ENCODE data around the gene CCDC3.

The CCDC3 gene

DNA sequence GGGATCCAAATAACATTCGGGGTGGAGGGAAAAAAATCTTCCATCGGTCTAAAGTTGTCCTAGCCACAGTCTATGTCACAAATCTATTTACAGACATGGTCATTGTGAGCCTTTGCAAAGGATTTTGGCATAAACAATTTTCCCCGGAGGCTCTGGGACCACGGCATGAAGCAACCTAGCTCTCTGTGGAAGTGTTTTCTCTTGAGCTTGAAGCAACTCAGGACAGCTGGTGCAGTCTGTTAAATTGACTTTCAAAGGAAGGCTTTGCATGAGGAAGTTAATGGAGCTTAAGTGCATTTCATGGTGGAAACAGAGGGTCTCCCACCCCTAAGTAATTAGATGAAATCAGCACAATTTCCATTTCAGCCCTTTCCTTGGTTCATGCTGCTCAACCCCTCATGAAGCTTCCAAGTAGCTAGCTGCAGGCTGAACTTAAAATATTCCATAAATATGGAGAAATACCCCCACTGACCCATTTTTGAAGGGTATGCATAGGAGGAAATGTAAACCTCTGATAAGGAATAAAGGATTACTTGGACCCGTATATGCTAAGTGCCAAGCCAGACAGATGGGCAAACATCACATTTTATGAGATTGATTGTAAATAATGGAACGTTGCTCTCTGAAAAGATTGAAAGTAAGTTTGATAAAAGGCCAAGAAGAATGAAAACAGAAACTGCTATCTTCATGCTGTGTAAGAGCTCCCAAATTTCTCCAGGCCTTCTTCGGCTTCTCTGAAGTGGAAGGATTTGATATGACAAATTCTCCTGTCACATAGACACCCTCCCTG is 39.9 kb downstream of the CCDC3 start:
- DNase-seq (ENCODE audit: low spot score), result peak; percentile 52

DNA sequence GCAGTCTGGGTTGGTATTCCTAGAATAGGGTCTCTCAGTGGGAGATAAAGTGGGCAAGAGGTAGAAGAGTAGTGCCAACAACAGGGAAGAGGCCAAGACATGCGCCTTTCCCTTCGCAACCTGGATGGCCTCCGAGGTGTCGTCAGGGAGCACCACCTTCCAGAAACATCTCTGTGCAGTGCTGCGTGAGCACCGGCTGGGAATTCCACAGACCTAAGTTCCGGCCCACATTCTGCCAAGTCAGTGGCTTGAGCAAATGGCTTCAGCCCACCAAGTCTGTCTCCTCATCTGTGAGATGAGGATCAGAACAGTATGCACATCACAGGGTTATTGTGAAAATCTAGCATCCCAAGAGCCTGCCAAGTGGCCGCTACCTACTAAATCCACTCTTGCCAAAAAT is 40.6 kb downstream of the CCDC3 start:
- DNase-seq (ENCODE audit: low spot score), result peak; percentile 44

DNA sequence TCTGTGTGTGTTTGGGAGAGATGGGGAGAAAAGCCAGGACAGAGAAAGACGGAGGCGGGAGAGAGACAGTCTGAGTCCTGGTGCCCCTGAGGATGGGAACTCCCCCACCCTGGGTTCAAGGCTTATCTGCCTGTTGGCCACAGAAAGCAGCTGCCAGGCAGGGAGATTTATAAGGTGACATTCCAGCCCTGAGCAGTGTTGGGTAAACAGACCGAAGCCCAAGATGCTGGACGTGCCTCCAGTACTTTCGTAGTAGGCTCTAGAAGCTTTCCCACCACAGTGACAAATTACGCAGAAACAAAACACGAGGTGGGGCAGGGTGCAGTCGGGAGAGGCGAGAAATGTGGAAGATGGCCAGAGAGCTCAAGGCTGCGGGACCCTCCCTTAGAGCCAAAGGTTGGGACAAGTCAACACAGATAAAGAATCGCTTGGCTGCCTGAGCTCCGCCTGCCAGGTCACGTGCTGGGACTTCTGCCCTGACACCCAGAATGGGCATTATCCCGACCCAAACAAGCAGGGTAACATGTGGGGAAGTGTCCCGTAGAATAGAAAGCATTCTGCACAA is 41.1 kb downstream of the CCDC3 start:
- no peak for DNase-seq (ENCODE audit: low spot score)

DNA sequence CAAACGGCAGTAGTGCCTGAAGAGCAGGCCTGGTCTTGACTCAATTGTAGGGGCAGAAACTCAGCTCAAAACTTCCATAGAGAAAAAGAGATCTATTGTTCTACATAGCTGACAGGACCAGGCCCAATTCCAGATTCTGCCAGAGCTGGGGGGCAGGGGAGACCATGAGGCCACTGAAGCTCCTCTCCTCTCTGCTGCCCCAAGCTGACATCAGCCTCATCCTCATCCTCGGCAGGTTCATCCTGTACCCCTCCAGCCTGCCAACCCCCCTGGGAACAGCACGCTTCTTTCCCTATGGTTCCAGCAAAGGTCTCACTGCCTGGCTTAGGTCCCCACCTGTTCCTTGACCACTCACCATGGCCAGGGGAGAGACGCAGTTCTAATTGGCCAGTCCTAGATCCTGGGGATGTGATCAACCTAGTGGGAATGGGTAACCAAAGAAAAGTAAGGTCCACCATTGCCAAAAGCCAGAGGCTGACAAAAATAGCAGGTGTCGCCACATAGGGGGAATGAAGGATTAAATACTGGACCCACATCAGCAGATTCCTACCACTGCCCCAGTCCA is 42.9 kb downstream of the CCDC3 start:
- peak; percentile 26 for DNase-seq (ENCODE audit: low spot score)

DNA sequence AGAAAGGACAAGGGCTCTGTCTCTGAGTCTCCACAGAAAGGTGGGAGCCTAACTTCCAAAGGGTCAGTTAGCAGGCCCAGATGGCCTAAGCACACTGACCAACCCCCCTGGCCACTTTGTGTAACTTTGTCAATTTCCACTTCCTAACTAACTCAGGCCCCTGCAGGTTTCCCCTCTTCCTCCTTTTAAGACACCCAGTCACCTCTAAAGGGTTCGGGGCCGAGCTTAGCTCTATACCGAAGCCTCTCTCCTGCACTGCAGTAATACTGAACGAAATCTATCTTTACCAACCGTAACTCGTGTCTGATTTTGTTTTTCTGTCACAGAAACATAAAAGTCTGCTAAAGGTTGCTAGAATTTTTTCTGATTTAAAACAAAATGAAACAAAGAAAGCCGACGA is 44.4 kb downstream of the CCDC3 start:
- no peak for DNase-seq (ENCODE audit: low spot score)

DNA sequence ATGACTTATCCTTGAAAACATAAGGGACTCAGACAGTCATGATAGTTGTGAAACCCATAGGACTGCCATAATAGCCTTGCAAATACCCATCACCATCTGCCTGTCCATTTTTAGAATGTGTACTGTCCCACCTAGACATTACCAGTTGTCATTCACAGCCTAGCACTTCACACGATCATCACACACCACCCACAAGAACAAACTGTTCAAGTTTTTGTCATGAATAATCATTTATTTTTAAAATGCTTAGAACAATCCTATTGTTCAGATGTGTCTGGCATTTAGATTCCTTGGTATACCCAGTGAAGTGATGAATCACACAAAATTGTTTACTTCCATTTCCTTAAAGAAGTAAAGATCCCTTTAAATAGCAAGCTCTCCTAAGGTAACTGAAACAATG is 46.6 kb downstream of the CCDC3 start:
- DNase-seq (ENCODE audit: low spot score), result no peak

DNA sequence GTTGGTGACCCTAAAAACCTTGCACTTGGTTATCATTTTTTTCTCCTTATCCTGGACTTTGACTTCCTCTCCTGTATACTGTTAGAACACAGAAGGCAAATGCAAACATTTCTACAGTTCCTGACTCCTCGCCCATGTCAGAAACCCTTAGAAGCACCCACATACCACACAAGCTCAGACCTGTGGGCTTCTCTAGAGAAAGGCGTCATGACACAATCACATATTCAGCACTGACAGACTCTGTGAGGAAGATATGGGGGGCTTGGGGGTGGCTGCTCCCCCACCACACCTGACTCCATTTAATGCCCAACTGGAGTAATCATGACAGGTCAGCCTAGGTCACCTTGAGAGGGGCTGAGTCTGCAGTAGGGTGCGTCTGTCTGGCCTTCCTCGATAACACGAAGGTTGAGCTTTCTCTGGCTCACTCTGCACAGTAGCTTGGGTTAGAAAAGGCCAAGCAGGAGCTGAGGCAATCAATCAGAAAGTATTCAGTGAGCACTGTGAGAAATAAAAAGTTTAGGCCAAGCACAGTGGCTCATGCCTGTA is 50.9 kb downstream of the CCDC3 start:
- DNase-seq (ENCODE audit: low spot score), result no peak

DNA sequence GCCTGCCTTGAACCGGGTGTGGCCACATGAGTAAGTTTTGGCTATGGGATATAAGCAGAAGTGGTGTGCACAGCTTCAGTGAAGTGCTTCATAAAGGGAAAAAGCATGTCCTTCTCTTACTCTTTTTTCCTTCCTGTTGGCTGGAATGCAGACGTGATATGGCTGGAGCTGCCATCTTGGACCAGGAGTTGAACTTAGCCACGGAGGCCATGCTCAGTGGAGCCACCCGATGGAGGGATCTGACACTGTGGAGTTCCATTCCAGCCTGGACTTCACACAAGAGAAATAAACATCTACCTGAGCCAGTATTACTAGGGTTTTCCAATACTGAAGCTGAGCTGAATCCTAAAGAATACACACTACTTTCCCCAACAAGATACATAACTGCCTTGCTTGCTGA is 52.3 kb downstream of the CCDC3 start:
- no peak for DNase-seq (ENCODE audit: low spot score)

DNA sequence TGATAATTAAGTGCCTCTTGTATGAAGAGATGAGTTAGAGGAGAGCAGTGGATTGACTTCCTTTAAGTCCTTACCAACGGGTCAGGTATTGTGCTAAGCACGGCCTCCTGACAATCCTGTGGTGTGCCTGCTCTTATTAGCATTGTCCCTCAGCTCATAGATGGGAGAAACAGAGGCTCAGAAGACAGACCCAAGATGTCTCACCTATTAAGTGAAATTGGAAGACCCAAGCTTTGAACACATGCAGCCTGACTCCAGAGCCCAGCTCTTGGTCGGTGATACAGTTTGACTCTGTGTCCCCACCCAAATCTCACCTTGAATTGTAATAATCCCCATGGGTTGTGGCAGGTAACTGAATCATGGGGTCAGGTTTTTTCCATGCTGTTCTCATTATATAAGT is 53.8 kb downstream of the CCDC3 start:
- no peak for DNase-seq (ENCODE audit: low spot score)

DNA sequence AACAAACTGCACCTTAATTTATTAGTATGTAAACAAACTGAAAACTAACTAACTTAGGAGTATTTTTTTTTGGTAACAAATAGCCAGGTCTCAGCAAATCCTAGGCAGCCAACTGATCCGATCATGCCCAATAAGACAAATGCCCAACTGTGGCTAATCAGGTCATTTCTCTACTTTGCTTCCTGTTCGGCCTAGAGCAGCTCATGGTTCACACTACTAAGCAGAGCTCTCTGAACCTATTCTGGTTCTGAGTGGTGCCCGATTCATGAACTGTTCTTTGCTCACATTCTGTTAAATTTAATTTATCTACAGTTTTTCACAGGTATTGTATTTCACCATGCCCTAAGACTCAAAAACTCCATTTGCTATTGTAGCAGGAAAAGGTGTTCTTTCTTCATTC is 55.1 kb downstream of the CCDC3 start:
- no peak for DNase-seq (ENCODE audit: low spot score)

DNA sequence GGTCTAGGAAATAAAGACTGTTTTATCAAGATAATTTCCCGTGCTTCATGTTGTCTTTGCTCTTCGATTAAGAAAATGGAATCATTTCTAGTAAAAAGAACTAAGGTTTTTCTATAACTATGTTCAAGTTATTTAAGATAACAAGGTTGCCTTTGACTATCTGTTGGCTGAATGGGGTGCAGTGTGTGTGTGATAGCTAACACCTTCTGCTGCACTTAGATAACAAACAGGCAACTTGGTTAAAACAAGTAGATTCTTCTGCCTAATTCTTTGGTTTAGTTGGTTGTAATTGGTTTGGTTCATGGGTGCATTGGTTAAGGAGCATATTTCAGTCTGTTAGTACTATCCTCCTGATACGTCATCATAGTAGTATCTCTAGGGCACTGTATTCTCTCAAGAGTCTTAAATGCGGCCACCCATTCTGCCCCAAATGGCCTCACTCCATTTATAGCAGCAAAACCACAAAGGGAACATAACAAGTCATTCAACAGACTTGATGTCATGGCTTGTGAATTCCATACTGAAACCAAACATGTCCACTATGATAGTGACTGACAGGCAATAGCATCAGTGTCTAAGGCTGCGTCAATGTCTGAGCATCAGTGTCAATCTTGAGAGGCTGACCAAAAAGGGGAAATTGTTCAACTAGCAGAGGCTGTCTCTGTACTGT is 55.7 kb downstream of the CCDC3 start:
- no peak for DNase-seq (ENCODE audit: low spot score)

DNA sequence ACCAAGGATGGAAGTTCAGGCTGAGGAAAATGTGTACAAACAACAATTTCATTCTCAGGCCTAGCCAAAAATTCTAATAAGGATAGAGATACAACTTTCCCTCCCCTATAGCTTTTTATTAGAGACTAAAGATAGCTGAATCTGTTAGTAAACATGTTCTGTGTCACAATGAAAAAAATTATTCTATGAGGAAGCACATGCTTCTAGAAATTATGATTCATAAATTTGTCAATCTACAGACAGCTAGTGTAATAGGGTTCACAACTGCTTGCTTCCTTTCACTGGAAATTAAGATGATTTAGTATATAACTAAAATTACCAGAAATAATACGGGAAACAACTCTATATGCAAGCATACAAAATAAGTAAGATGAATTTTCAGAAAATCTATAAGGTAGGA is 56.6 kb downstream of the CCDC3 start:
- DNase-seq (ENCODE audit: low spot score), result no peak

DNA sequence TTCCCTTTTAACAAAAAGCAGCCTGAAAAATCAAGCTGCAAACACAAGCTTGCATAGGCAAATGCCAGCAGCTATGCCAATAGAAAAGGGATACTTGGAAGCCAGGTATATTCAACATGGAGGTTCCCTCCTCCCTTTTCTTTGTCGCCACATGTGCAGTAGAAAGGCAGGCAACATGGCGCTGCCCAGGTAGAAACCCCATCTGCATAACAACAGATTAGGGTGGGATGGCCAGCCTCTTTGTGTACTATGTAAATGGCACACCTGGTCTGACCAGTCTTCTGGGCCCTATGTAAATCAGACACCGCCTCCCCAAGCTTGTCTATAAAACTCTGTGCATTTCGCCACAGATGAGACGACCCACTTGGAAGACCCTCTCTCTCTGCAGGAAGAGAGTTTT is 58.1 kb downstream of the CCDC3 start:
- DNase-seq (ENCODE audit: low spot score), result no peak

DNA sequence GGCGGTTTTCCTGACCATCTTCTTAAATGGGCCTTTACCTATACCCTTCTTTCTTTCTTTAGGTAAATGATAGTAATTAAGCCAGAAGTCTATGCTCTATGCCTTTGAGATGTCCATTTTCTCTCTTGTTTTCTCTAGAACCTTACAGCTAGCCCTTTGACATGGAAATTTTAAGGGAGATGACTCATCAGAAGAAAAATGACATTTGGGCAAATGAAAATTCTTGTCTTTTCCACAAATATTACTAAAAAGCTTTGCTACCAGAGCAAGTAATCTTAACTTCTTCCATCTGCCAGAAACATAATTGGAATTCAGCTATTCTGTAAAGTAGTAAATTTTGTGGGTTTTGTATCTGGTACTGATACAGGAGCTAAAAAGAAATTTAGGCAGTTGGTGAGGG is 59.5 kb downstream of the CCDC3 start:
- DNase-seq (ENCODE audit: low spot score), result no peak

DNA sequence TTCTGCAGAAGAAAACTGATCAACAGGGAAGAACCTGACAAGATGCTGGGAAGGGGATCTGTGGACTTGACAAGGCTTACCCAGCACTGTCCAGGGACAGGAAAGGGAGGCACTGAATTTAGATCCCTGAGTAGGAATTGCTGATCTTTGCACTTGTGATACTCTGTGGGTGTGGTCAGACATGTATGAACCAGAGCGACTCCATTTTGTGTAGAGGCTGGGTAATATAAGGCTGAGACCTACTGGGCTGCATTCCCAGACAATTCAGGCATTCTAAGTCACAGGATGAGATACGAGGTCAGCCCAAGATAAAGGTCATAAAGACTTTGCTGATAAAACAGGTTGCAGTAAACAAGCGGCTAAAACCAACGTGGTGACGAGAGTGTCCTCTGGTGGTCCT is 60.7 kb downstream of the CCDC3 start:
- DNase-seq (ENCODE audit: low spot score), result no peak

DNA sequence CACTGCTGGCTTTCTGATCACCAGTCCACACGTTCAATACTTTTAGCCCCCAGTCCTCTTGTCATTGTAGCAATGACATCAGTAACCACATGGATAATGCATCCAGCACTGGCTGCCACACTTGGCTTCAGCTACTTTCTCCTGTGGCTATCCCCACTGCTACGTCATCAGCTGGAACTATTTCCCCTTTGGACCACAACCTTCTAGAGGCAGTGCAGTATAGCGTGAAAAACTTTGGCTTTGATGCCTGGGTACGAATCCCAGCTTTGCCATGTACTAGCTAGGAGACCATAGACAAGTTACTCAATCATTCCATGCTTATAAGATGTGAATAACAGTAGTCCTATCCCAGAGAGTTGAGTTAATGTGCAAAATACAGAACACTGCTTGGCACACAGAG is 63.2 kb downstream of the CCDC3 start:
- no peak for DNase-seq (ENCODE audit: low spot score)

DNA sequence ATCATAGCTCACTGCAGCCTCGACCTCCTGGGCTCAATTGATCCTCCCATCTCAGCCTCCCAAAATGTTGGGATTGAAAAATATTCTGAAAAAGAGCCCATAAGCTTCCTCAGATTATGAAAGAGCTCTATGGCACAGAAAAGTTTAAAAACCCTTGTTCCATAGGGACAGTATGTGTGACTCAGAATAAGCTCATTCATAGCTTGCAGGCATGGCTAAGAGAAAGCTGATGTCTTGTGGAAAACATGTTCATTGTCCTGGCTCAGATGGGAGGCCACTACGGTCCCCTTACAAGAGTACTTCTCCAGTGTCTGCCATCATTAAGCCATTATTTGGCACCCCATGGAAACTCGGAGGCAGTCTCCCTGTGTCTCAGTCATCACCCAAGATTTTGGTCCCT is 64.0 kb downstream of the CCDC3 start:
- no peak for DNase-seq (ENCODE audit: low spot score)

DNA sequence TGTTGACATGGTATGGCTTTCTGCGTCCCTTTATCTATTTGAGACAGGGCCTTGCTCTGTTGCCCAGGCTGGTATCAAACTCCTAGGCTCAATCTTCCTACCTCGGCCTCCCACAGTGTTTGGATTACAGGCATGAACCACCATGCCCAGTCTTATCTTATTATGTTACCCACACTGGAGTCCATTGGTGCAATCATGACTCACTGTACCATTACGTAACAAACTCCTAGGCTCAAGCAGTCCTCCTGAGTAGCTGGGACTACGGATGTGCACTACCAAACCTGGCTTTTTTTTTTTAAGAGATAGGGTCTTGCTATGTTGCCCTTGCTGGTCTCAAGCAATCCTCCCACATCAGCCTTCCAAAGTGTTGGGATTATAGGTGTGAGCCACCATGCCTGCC is 66.7 kb downstream of the CCDC3 start:
- no peak for DNase-seq (ENCODE audit: low spot score)

DNA sequence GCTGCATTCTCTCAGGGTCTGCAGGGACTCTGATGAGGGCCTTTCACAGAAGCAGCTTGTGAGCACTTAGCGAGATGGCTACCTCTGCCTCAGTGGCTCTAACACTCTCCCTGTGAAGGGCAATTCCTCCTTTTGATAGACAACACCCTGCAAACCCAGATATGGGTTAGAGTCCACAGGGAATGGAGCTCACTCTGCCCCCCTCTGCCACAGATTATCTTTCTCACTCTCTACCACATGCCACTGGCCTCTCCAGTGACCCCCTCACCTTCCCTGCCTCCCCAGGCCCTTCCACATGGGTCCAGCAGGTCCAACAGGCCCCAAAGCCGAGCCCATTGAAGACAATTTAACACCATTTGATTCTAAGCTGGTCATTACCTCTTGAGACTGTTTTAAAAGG is 72.1 kb downstream of the CCDC3 start:
- DNase-seq (ENCODE audit: low spot score), result no peak

DNA sequence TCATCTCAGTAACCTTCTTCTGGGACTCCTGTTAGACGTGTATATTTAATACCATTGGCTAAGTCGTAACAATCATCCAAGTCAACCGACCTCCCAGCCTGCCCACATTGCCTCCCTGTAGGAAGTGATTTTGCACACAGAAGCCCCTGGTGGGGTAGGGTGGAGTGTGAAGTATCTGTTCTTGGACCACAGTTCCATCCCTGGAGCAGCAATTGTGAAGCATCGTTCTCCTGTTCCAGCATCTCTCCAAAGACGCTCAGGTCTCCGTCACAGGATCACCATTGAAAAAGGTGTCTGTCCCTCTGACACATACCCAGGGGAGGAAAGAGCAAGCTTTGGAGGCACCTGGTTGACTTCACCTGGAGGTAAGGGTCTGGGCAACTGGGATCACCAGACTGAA is 72.9 kb downstream of the CCDC3 start:
- no peak for DNase-seq (ENCODE audit: low spot score)

DNA sequence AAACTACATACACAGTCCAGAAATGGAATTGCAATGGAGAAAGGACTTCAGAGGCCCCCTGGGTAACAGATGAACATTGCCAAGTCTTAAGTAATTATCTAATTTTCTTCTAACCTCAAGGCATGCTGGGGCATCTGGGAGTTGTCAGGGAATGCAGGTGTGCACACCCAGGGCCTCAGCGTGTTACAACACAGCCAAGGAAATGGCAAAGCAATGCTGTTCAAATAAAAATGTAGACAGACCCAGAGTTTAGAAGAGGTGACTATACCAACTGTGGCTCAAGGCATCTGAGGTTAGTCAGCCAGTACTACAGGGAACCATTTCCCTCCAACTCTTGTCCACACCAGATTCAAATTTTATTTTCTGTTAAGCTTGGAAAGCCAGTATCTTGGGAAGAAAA is 73.6 kb downstream of the CCDC3 start:
- no peak for DNase-seq (ENCODE audit: low spot score)

DNA sequence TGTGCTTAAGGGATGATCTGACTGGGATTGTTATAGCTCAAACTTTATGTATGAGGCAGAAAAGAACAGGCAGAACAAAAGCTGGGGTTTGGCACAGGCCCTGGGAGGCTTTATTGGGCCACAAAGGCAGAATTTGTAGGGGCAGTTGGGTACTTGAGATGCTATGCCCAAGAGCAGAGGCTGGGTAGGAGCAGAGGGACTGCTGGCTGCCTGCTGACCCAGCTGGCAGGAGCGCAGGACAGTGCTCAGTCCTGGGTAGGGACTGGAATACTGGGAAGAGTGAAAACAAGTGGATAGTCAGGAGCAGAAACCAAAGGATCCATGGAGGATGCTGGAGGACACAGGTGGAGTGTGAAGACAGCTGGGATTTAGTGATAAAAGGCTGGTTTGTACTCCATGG is 75.7 kb downstream of the CCDC3 start:
- no peak for DNase-seq (ENCODE audit: low spot score)

DNA sequence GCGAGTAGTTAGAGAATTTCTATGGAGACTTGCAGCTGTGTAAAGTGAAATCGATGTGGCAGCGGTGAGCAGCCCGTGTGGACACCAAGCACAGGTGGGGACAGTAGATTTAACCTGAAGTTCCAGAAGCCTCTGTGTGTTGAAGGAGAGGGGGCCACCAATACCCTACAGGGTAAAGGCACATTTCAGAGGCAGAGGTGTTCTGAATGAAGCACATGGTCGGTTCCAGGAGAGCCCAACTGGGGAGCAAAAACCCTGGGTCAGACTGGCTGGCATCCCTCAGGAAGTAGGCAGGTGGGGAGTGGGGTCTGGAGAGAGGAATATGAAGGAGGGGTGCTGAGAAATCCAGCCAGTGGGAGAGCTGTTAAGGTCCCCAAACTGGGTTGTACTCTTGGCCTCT is 76.6 kb downstream of the CCDC3 start:
- DNase-seq (ENCODE audit: low spot score), result no peak

Measured in left forelimb (tissue), 1 donor.